Fibroblast of skin of abdomen (primary cell): ENCODE measurements around the gene TBC1D5.
A peak's percentile ranks its signal among the peaks of the same experiment; 100 is the strongest.

ENCODE experiments used
- DNase-seq: peaks from one replicate; pipeline ENCODE4 v3.0.0-alpha.2; 2013

Gene TBC1D5

DNA sequence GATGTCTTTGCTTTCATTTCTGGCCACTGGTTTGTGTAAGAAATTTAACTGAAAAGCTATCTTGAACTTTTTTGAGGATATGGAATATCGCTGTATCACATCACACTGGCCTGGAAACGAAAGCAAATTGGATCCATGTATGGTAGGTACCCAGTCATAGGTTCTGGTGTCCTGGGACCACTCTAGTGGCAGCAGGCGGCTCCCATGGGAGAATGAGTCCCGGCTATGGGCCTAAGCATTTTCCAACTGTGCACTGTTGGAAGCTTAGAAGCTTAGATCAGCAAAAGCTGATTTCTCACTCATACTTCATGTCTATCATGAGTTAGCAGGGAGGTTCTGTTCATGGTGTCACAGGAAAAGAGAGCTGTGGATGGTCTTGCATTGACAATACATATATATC lies 534.5 kb downstream of the TBC1D5 start:
- no peak for DNase-seq

DNA sequence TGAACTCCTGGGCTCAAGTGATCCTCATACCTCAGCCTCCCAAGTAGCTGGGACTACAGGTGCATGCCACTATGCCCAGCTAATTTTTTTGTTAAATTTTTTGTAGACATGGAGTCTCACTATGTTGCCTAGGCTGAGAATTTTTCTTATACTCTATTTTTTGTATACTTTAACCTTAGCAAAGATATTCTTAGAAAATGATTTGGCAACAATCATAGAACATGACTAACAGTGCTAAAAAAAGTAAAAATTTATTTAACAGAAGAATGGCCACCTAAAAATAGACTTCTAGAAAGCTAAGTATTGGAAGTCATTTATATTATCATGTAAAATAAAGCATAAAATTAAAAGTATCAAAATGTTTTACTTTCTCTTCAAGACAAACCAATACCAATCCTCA lies 535.4 kb downstream of the TBC1D5 start:
- no peak for DNase-seq

DNA sequence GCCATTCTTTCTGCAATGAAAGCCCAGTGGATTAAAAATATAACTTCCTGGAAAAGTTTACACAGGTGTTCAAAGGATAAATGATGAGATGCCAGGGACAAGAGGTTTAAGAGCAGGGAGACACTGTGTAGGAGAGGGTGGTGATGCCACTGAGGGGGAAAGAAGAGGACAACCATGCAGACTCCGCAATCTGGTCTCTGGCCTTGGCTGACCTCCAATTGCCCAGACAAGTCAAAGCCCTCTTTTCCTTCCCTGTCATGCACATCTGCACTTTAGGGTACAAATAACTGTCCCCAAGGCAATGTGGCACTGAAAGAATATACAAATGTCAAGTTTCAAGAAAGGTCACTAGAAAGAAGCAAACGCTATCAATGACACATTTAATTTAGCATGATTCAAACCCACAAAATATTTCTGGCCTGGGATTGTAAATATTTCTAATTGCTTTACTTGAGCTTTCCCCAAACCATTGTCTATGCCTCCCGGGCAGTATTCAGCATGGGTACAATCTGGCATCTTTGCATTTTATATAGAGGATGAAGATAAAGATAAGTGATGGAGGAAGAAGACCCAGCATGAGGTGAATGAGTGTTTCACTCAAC lies 538.3 kb downstream of the TBC1D5 start:
- DNase-seq = no peak

DNA sequence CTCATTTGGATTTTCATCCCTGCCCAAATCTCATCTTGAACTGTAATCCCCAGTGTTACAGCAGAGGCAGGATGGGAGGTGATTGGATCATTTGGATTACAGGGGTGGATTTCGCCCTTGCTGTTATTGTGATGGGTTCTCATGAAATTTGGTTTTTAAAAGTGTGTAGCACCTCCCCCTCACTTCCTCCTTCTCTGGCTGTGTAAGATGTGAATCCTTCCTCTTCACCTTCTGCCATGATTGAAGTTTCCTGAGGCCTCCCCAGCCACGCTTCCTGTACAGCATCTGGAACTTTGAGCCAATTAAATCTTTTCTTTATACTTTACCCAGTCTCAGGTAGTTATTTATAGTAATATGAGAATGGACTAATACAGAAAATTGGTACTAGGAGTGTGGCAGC lies 540.9 kb downstream of the TBC1D5 start:
- DNase-seq = no peak

DNA sequence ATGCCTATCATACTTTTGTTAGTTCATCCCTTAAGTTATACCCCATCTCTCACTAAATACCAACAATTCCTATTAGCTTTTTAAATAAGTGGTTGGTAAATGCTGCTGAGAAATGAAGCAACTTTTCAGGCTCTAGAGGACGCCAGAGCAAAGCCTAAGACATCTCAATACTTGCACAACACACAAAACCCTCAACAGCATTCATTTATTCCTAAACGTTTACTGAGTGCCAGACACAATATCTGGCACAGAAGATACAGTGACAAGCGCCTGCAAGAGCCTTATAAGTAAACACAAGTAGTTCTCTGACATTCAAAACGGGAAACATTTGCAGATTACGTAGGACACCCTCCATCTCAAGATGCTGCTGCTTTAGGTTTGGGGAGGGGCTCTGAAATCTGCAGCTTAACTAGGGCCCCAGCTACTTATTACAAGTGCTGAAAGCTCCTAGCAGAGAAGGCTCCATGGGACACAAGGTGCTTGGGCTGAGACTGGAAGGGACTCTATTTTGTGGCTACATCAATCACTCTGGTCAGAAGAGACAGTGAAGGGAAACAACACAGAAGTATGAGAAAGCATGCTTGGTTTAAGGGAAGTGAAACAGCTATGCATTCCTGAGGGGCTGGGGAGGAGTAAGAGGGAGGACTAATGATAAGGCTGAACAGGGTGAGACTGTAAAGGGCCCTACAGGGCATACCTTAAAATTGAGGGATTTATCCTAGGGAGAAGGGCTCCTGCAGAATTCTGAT lies 546.4 kb downstream of the TBC1D5 start:
- DNase-seq = no peak

DNA sequence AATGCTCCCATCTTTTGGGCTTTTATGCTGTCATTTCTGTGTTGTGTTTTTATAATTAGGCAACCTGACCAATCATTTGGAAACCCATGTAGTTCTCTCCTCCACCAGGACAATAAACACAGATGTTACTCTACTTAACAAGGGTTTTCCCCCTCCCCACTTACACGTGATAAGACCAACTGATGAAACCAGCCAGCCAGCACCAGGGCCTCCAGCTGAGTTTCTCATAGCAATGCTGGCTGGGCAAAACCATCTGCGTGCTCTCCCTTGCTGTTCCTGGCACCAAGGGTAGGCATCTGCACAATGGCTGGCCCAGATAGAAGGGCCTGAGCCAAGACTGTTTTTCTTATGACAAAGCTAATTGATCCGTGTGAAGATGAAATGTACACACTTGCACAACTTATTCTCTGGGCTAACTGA lies 547.2 kb downstream of the TBC1D5 start:
- no peak for DNase-seq

DNA sequence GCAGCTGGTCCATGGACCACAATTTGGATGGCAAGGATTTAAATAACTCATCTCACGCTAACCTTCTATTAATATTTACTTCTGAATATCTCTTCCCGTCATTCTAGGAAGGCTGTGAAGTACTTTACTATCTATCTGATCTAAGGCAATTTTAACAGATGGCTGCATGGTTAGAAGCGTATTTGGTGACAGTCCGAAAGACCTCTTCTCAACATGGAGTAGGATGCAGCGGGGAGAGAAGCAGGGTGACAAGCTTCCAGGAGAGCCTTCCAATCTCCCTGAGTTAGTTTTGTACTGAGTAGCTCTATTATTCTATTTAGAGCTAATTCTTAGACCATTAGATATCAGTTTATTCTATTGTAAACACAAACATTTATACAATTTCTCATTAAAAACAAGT lies 548.3 kb downstream of the TBC1D5 start:
- no peak for DNase-seq

DNA sequence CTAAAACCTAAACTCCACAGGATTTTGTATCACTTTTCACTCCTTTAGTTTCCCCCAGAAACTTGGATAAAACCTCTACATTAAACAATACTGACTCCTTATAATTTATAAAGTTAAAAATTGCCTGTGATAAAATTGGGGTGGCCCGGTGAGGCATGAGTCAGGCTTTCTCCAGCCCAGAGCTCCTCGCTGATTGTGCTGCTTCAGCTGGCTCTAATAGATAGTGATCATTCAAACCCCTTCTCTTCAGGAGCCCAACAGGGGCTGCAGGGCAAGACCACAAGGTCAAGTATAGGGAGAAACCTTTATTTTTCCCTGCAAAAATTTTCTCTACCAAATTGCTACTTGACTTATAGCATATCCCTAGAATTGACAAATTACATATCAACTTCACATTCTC lies 549.4 kb downstream of the TBC1D5 start:
- DNase-seq = no peak

DNA sequence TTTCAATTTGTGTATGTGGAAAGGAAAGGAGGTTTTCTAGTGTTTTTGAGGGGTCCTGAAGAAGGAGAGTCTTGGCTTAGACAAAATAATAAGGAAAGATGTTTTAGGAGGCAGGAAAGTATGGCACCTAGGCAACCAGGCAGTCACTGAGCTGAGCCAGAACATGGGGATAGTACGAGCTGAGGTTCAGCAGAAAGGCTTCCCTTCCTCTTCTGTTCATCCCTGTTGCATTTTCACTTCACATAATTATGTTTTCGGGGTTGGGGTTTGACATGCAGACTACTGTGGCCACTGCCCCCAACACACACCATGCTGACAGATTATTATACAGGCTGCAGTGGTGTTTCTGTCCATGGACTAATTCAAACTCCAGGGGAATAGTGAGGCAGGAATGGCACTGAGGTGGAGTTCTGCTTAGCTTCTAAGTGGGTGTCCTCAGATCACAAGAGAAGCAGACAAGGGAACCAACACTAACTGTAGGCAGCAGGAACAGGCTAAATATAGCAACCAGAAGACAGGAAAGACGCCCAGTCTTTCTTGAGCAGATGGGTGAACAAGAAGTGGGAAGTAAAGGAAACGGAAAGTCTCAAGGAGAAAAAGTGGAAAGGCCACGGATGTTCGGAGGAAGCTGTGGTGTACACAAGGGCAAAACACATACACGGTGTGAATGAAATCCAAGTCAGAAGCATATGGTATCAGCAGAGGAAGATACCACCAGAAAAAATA lies 551.9 kb downstream of the TBC1D5 start:
- DNase-seq = no peak

DNA sequence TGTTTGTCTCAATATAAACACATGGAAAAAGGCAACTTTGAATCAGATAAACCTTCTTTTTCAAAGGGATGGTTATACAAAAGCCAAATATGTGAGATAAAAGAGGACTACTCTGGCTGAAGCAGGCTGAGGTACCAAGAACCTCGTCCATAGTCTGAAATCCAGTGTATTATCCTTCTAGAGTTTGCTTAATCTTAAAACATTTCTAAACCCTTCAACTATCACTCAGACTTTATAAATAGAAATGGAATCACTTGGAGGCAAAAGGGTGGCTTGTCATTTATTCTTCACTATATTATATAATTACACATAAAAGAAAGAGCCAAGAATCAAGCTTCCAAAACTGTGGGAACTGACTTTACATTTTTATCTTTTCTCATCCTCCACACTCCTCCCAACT lies 554.1 kb downstream of the TBC1D5 start:
- no peak for DNase-seq

DNA sequence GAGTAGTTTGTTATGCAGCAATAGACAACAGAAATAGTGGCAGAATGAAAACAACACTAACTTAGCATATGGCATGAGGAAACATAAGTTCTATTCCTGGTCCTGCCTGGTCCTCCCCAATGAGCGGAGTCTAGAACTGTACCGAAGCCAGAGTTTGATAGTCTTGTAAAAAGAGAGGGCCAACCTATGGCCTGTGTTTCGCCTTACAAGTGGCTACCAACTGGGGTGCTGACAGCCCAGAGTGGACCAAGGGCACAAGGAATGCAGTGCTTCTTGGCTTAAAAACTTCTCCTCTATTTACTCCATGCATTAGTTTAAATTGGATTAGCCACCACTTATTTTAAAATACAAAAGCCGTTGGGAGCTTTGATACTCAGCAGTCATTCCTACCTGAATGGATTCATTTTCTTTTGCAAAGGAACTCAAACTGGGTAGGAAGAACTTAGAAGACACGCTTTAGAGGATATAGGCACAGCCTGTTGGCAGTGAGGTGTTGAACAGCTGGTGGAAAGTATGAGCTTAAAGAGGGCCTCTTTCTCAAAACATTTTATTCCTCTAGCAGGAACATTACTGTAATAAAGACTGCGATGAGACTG lies 554.7 kb downstream of the TBC1D5 start:
- no peak for DNase-seq

DNA sequence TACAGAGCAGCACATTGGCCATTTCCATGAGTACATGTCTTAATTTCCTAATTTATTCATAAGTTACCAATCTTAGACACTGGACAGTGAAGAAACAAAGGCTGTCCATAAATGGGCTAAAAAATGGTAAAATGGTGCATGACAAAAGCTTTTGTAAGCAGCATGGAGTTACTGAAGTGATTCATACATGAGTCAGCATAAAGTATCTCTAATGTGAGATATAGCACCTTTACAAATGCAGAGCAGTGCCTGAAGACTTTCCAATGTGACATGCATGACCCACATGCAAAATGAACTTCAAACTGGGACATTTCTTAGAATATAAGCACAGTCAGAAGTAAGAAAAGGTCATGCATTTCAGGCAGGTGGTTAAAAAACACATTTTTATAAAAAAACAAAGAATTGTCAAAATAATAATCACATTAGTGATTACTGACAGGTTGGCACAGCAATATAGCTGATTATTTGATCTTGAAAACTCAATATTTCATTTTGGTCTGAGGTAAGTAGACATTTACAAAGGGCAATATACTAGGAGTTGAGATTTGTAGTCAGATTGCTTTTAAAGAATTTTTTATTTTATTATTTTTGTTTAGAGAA lies 558.4 kb downstream of the TBC1D5 start:
- DNase-seq = peak; percentile 58

DNA sequence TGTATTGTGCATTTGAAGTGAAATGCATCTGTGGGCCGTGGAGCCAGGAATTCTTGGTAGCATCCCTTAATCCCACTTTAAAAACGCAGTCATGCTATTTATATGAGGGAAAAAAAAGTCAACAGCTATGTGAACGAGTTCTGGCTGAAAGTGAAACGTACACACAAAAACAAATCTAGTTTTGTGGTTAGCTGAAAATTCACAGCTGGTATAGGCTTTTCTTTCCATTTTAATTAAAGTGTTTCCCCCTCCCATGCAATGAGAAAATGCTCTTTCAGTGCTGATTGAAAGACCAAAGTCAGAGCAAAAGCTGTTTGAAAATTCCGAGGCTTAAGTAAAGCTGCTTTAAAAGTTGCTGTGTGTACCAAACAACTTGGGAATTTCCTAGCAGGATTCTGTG lies 560.3 kb downstream of the TBC1D5 start:
- DNase-seq = no peak

DNA sequence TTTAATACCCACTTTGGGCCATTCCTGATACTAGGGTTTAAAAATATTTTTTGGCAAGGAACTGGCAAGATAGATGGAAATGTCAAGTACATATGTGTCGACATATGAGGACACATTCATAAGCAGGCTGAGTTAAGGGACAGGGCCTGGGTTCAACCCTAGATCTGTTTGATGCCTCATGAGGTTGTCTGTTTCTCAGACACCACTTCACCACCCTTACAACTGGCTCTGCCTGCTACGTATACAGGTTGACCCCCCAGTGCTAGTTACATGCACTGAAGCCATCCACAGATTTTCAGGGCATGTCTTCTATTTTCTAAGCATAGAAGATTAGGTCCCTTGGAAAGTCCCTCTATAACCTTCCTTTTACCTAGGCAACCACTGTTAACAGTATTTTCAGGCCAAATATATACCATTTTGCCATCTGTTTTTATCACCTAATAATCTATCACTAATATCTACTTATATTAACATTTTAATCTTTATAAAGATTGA lies 561.0 kb downstream of the TBC1D5 start:
- no peak for DNase-seq

DNA sequence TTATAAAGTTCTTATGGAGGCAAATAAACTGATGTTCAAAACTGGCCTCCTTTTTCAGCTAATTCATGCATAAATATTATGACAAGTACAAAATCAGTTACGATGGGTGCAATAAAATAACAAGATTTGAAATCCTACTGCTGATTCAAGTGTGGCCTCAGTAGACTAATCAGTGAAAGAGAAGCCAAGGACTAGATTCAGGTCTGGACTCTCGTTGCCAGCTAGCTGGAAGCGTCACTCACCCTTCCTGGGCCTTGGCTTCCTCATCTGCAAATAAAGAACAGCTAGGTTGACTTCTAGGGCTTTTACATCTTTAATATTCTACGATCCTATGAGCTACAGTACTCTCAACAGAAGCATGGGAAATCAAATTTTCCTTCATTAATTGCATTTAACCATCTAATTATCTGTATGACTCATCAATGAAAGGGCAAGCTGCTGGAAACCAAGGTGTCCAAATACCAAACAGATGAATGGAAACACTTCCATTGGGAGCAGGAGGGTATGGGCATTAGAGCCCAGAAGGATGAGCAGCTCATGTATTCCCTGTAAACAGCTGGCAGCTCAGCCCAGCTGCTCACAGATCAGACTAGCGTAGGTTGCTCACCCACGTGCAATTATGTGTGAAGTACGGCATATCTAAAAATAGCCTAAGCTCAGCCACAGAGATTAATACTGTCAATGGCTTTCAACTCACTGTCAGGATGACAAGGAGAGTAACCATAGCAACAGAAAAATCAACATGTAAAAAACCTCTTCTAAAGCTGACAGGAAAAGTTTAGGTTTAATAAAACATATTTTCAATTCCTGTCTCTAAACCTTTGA lies 562.8 kb downstream of the TBC1D5 start:
- peak; percentile 42 for DNase-seq

DNA sequence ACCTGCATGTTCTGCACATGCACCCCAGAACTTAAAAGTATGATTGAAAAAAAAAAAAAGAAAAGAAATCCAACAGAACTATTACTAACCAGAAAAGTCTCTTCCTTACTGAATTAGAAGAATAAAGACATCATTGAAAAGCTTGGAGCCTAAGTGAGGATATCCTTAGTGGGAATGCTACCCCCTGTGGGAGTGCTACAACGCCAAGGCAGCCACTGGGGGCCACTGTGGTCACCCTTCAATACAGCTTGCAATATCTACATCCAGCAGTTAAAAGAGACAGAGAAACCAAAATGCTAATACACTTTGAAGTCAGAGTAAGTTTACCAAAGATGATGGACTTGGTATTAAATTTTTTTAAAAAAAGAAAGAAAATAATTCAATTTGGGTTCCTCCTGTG lies 565.7 kb downstream of the TBC1D5 start:
- no peak for DNase-seq

DNA sequence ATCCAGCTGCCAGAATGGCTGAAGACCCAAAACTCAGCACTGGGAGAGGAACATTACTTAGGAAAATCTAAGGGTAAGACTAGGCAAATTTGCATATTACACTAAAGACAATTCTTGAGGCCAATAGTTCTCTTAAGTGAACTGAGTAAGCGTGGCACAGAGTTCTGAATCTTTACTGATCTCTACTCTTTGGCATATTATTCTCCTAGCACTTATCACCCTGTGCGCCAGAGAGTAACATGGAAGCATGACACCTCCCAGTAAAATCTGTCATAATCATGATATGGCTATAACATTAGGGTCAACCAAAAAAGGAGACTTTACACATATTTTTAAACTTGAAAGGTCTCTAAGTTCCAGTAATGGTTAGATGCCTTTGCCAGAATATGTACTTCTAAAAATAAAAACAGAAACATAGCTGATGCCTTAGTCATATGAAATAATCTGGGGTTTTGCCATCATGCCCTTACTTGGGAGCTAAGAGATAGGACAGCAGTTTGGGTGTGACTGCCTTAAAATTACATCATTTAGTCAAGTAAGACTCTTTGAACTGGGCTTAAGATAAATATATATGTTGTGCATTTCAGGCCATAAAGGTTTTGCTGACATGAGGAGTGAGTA lies 567.1 kb downstream of the TBC1D5 start:
- DNase-seq = peak; percentile 85

DNA sequence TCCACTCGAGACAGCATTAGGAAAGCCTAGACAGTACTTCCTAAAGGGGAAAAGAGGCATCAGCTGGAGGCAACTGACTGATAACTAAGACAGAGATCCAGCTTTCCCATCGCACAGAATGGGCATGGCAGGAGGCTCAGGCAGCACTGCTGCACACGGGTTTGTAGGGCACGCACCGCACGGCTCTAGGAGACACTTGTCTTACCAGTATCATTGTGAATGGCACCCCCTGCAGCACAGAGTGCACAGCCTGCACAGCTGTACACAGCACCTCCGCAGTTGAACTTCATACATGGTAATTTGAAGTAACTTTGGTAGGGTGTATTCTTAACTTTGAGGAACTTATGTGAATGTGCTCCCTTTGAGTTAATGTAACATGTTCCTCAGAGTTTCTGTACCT lies 576.1 kb downstream of the TBC1D5 start:
- no peak for DNase-seq

DNA sequence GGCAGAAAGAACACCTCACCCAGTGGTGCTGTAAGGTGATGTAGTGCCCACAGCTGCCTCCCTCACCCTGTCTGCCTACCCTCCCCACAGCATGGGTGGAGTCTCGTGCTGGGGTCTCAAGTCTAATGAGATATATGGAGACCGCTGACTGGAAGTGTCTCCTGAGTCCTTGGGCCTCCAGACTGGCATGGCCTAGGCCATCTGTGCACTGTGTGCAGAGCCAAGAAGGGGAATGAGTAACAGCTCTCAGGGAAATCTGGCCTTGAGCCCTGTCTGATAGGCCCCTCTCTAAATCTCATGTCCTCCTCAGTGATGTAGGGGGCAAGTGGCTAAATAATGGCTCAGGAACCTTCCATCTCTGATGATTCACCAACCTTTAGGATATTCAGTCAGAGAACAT lies 580.3 kb downstream of the TBC1D5 start:
- no peak for DNase-seq

DNA sequence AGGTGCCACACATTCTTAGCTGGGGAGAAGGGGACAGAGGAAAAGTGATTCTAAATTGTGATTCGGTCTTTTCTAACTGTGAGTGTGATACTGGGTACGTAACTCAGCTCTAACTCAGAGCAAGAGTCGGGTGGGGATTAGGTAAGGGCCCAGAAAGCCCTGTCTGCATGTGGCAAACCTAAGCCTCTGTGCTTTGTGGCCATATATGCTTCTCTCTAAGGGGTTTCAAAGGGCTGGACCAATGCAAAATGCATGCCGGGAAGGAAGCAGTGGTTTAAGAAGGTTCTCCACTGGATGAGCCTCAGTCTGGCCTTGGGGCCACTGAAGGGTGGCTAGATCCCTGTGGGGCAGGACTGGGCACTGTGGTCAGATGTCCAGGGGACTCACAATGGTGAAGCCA lies 581.8 kb downstream of the TBC1D5 start:
- no peak for DNase-seq

DNA sequence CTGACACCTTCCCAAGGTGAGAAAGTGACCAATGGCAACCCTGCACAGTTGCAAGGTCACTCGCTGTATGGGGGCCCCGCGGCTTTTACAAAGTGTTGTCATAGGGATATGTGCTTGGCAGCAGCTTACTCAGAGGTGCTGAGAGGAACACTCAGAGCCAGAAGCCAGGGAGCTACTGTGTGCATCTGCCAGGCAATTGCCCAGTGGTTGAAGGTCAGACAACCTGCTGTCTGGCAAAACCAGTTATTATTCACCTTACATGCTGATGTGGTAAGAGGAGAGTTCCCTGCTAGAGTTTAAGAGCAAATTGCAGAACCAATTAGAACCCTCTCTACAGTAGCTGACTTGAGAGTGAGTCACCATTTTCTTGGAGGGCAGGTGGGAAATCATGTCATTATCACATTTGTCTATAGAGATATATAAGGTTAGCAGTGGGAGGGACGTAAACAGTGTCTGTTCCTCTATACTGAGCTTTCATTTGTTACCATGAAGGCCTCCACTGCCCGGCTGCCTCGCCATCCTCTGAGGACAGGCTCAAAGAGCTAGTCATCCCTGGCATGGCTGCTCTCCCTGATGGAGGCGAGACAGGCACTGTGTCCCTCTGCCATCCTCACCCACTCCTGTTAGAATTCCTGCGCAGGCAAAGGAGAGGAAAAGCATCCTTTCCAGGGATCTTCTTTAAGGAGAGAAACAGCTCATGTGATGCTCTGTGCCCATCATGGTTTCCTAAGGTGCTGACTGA lies 583.3 kb downstream of the TBC1D5 start:
- no peak for DNase-seq
